ENCODE data around the gene PTPRJ.

The PTPRJ gene

DNA sequence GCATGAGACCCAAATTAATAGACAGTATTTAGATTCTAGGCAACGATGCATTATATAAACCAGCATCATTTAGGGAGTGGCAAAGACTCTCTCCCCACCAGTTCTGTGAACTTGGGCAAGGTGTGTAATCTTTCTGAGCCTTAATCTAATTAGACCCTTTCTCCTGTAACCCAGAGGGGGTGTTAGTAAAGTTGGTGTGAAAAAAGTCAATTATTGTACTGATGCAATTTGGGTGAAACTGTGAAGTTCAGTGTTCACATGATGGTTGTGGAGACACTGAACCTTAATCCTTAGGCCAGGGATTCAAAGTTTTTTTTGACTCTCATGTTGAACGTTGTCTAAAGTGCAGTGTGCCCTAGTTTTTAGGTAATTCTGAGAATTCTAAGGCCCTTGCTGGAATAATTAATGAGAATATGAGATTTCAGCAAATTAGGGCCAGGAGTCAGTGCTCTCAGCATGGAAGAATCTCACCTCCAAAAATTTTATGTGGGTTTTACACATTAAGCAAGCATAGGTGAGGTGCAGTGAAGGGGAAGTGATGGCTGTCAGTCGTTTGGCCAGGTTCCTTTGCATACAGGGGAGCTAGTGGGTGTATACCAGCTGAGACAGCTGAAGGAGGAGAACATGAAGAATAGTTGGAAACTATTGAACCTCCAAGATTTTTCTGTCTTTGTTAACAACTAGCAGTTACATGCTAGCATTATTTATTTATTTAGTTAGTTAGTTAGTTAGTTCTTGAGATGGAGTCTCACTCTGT lies 94.2 kb downstream of the PTPRJ start:
- DNase-seq, result peak; percentile 4

- peak; percentile 43 for DNase-seq
Observed at GRCh38 chr11:48075637-48076036, 95.3 kb downstream of the PTPRJ start.

DNA sequence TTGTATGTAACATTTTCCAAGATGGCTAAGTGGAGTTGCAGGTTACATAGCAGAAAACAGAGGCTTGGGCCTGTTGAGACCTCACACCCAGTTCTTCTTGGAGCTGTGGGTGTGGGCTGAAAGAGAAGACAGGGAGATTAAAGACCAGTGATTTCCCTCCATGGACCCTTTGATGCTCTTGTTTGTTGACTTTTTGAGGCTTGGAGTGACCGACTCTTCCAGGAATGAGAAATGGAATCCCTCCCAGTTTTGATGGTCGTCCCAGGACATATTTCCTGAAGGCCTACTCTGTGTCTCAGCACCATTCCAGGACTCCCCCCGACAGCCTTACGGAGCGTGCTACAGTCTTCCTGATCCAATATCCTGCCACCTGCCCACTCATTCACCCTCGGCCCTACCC lies 96.9 kb downstream of the PTPRJ start:
- DNase-seq, result peak; percentile 45

GRCh38 chr11:48078689-48079088 lies 98.3 kb downstream of the PTPRJ start:
- no peak for DNase-seq

GRCh38 chr11:48079596-48079995 lies 99.2 kb downstream of the PTPRJ start:
- DNase-seq, result no peak

GRCh38 chr11:48080301-48080861 lies 100.0 kb downstream of the PTPRJ start:
- DNase-seq, result no peak

- DNase-seq, result peak; percentile 56
Observed at GRCh38 chr11:48081151-48082010, 101.0 kb downstream of the PTPRJ start.

- DNase-seq, result peak; percentile 13
Observed at GRCh38 chr11:48082771-48083170, 102.4 kb downstream of the PTPRJ start.

GRCh38 chr11:48083421-48083820 lies 103.1 kb downstream of the PTPRJ start:
- peak; percentile 25 for DNase-seq

DNA sequence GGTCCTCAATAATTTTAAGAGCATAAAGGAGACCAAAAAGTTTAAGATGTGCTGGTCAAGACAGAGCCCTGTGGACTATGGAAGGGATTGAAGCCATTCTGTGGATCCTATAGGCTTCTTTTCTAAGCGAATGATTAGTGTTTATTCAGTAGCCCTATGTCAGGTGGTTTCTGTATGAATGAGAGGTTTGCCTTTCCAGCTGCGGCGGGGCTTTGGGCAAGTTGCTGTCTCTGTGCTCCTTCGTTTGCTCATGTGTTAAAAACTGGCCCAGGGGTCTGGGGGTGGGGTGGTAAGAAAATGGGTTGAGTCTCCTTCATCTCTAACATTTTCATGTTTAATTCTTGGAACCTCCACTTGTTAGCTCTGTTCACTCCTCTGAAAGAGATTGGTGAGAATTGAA lies 105.3 kb downstream of the PTPRJ start:
- peak; percentile 35 for DNase-seq

GRCh38 chr11:48087422-48087821 lies 107.1 kb downstream of the PTPRJ start:
- no peak for DNase-seq

DNA sequence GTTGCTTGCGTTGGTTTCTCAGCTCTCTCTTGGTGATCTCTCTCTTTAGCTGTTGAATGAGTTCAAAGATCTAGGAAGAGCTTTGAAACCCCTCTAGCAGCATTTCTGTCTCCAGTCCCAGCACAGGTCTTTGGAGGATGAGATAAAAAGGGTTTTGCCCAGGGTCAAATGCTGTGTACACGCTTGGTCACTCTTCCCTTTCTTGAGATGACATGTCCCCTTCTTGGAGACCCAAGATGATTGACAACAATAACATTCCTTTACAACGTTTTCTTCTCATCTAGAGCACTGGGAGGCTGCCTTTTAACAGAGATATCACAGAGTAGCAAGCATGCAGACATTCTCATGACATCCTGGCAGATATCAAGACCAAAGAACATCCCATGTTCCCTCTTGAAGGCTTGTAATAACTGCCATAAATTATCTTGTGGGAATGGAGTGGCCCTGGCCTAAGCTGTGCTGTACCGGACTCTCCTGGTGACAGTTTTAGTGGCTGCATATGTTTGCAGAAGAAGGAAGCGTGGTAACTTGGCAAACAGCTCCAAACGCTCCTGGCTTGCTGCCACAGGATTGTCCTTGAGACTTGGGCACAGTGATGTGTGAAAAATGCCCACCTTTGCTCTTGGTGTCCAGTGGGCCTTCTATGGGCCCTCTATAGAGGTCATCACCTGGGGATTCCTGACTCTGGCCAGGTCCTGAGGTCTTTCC lies 107.8 kb downstream of the PTPRJ start:
- DNase-seq, result peak; percentile 46

DNA sequence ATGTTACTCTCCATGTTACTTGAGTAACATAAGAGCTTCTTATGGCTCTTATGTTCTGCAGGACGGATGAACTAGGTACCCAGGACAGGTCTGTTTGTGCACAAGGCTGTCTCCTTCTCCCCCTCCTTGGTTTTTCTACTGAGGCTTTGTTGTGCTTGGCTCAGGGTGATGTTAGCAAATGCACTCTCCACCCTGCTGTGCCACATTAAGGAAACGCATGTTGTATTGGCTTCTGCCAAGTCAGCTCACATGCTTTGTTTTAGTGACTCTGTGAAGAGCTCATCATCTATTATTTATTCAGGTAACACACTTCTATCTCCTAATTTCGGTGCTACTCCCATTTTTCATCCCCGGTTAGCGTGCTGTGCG lies 108.3 kb downstream of the PTPRJ start:
- no peak for DNase-seq

- no peak for DNase-seq
Observed at GRCh38 chr11:48090174-48090573, 109.8 kb downstream of the PTPRJ start.

- DNase-seq, result no peak
Observed at GRCh38 chr11:48091426-48092102, 111.2 kb downstream of the PTPRJ start.

- no peak for DNase-seq
Observed at GRCh38 chr11:48093323-48093722, 113.0 kb downstream of the PTPRJ start.

GRCh38 chr11:48093795-48094642 lies 113.7 kb downstream of the PTPRJ start:
- no peak for DNase-seq

GRCh38 chr11:48094643-48095339 lies 114.4 kb downstream of the PTPRJ start:
- no peak for DNase-seq

- no peak for DNase-seq
Observed at GRCh38 chr11:48095779-48096470, 115.6 kb downstream of the PTPRJ start.
